Measurements from ENCODE around the gene UMAD1.

- TF ChIP-seq CTCF (IDR thresholded peaks at IDR 0.05) (no peak), POLR2A (IDR thresholded peaks at IDR 0.05) (no peak)
Measured at GRCh38 chr7:7869036-7869435, 228.5 kb downstream of the UMAD1 start.

Data from testis (tissue), 2 donors.